Stimulated activated naive B cell treated with anti-CD40 and anti-IgM and Interleukin-4, amounts not matched to agents 10 μg/mL and 1 μg/mL and 100 μg/mL, for 72 hours (primary cell): ENCODE results near the gene MSLN.
A peak's percentile ranks its signal among the peaks of the same experiment; 100 is the strongest.
"Not testable (repeated sequence)": the region's sequence is repeated elsewhere in the genome, so short reads cannot be mapped to it uniquely, and the experiment has no call there.

Experiments used
- ATAC-seq, 2 donors: fragments of 150-1000 bp; cut with Tn5 transposase; replicated peaks; 2 replicates each; pipeline ENCODE4 v1.10.0; 2021; ENCODE audit warnings: moderate library complexity in 1 of 2
- DNase-seq: peaks from one replicate; pipeline ENCODE4 v3.0.0; 2021
- H3K27ac Mint-ChIP-seq: one replicate; pipeline ENCODE4 v1.8.0; 2022; ENCODE audit warnings: mild to moderate bottlenecking, mixed read lengths
- H3K27me3 Mint-ChIP-seq, 2 donors: one replicate each; pipeline ENCODE4 v1.8.0; 2022; ENCODE audit warnings: mixed read lengths in 2 of 2
- H3K36me3 Mint-ChIP-seq, 2 donors: one replicate each; pipeline ENCODE4 v1.8.0; 2022; ENCODE audit warnings: mixed read lengths in 2 of 2, mild to moderate bottlenecking in 1 of 2
- H3K4me1 Mint-ChIP-seq, 2 donors: one replicate each; pipeline ENCODE4 v1.8.0; 2022; ENCODE audit warnings: mixed read lengths in 2 of 2, mild to moderate bottlenecking in 1 of 2
- H3K4me3 Mint-ChIP-seq, 2 donors: one replicate each; pipeline ENCODE4 v1.8.0; 2022; ENCODE audit warnings: mild to moderate bottlenecking in 2 of 2, mixed read lengths in 2 of 2, moderate library complexity in 1 of 2
- H3K9me3 Mint-ChIP-seq, 2 donors: one replicate each; pipeline ENCODE4 v1.8.0; 2022; ENCODE audit warnings: mixed read lengths in 2 of 2, mild to moderate bottlenecking in 1 of 2

MSLN gene

GRCh38 chr16:765488-765865, 4.9 kb downstream of the MSLN start:
- no peaks in the 10 kb centered on the region for H3K36me3 Mint-ChIP-seq
- no peak for ATAC-seq
- no peaks in the 10 kb centered on the region for H3K4me1 Mint-ChIP-seq

GRCh38 chr16:766008-766819, 5.7 kb downstream of the MSLN start:
- no peak overlapping the region for H3K27ac Mint-ChIP-seq
- H3K27me3 Mint-ChIP-seq: peaks cover 6 to 7% of the 10 kb centered on the region in 2 donors
- no peaks in the 10 kb centered on the region for H3K9me3 Mint-ChIP-seq
- no peaks in the 10 kb centered on the region for H3K36me3 Mint-ChIP-seq
- ATAC-seq (no peak), DNase-seq (no peak)
- no peak overlapping the region for H3K4me3 Mint-ChIP-seq
- H3K4me1 Mint-ChIP-seq: no peaks in the 10 kb centered on the region

More at GRCh38 chr16:765488-765865, 4.9 kb downstream of the MSLN start:
- DNase-seq: no peak
- Mint-ChIP-seq H3K9me3 (no peaks in the 10 kb centered on the region), H3K4me3 (no peak overlapping the region), H3K27ac (no peak overlapping the region), H3K27me3 (peaks cover 7 to 12% of the 10 kb centered on the region in 2 donors)

GRCh38 chr16:766820-767640, 6.5 kb downstream of the MSLN start:
- Mint-ChIP-seq H3K36me3 (no peaks in the 10 kb centered on the region), H3K27ac (no peak overlapping the region), H3K4me1 (no peaks in the 10 kb centered on the region), H3K4me3 (no peak overlapping the region), H3K9me3 (no peaks in the 10 kb centered on the region), H3K27me3 (peaks cover 0 to 11% of the 10 kb centered on the region in 2 donors)
- ATAC-seq (no peak), DNase-seq (no peak)

- Mint-ChIP-seq H3K27ac (no peak overlapping the region), H3K4me3 (no peak overlapping the region), H3K9me3 (no peaks in the 10 kb centered on the region), H3K27me3 (peaks cover 0 to 9% of the 10 kb centered on the region in 2 donors), H3K4me1 (no peaks in the 10 kb centered on the region), H3K36me3 (no peaks in the 10 kb centered on the region)
- ATAC-seq: no peak
- no peak for DNase-seq
Observed at GRCh38 chr16:767743-768235, 7.3 kb downstream of the MSLN start.

GRCh38 chr16:768428-768827, 7.9 kb downstream of the MSLN start:
- no peak overlapping the region for H3K4me3 Mint-ChIP-seq
- no peak overlapping the region for H3K27ac Mint-ChIP-seq
- ATAC-seq (no peak), DNase-seq (no peak)
- H3K4me1 Mint-ChIP-seq: no peaks in the 10 kb centered on the region
- peaks cover 0 to 8% of the 10 kb centered on the region in 2 donors for H3K27me3 Mint-ChIP-seq
- H3K36me3 Mint-ChIP-seq: no peaks in the 10 kb centered on the region
- no peaks in the 10 kb centered on the region for H3K9me3 Mint-ChIP-seq

- DNase-seq (no peak), ATAC-seq (no peak)
- no peaks in the 10 kb centered on the region for H3K4me1 Mint-ChIP-seq
- H3K36me3 Mint-ChIP-seq: no peaks in the 10 kb centered on the region
- H3K27me3 Mint-ChIP-seq: peaks cover 0 to 4% of the 10 kb centered on the region in 2 donors
- no peaks in the 10 kb centered on the region for H3K9me3 Mint-ChIP-seq
- no peak overlapping the region for H3K4me3 Mint-ChIP-seq
- H3K27ac Mint-ChIP-seq: peak overlapping the region; percentile 47
Observed at GRCh38 chr16:769184-769784, 8.8 kb downstream of the MSLN start.

GRCh38 chr16:769934-770333, 9.4 kb downstream of the MSLN start:
- H3K27me3 Mint-ChIP-seq: peaks cover 0 to 4% of the 10 kb centered on the region in 2 donors
- no peak overlapping the region for H3K4me3 Mint-ChIP-seq
- H3K4me1 Mint-ChIP-seq: no peaks in the 10 kb centered on the region
- DNase-seq: no peak
- no peaks in the 10 kb centered on the region for H3K9me3 Mint-ChIP-seq
- no peak overlapping the region for H3K27ac Mint-ChIP-seq
- no peak for ATAC-seq
- H3K36me3 Mint-ChIP-seq: no peaks in the 10 kb centered on the region

- no peak for DNase-seq
- H3K27me3 Mint-ChIP-seq: peaks cover 0 to 4% of the 10 kb centered on the region in 2 donors
- H3K4me1 Mint-ChIP-seq: no peaks in the 10 kb centered on the region
- no peak overlapping the region for H3K27ac Mint-ChIP-seq
- no peaks in the 10 kb centered on the region for H3K36me3 Mint-ChIP-seq
- ATAC-seq: no peak
- no peak overlapping the region for H3K4me3 Mint-ChIP-seq
- no peaks in the 10 kb centered on the region for H3K9me3 Mint-ChIP-seq
Observed at GRCh38 chr16:770411-770810, 9.9 kb downstream of the MSLN start.

- no peak for ATAC-seq
- Mint-ChIP-seq H3K9me3 (no peaks in the 10 kb centered on the region), H3K27ac (no peak overlapping the region), H3K4me3 (no peak overlapping the region), H3K27me3 (peaks cover 8 to 11% of the 10 kb centered on the region in 2 donors), H3K4me1 (peaks cover 0 to 2% of the 10 kb centered on the region in 2 donors), H3K36me3 (no peaks in the 10 kb centered on the region)
- no peak for DNase-seq
Observed at GRCh38 chr16:772959-773358, 12.4 kb downstream of the MSLN start.

- ATAC-seq (no peak), DNase-seq (no peak)
- peaks cover 0 to 2% of the 10 kb centered on the region in 2 donors for H3K4me1 Mint-ChIP-seq
- peaks cover 8 to 12% of the 10 kb centered on the region in 2 donors for H3K27me3 Mint-ChIP-seq
- no peaks in the 10 kb centered on the region for H3K9me3 Mint-ChIP-seq
- no peaks in the 10 kb centered on the region for H3K36me3 Mint-ChIP-seq
- H3K27ac Mint-ChIP-seq: no peak overlapping the region
- H3K4me3 Mint-ChIP-seq: no peak overlapping the region
Observed at GRCh38 chr16:774086-775001, 13.8 kb downstream of the MSLN start.

- Mint-ChIP-seq H3K27ac (no peak overlapping the region), H3K4me3 (no peak overlapping the region), H3K9me3 (no peaks in the 10 kb centered on the region), H3K27me3 (peaks cover 9 to 15% of the 10 kb centered on the region in 2 donors), H3K36me3 (no peaks in the 10 kb centered on the region), H3K4me1 (peaks cover 0 to 2% of the 10 kb centered on the region in 2 donors)
- DNase-seq: no peak
- ATAC-seq: no peak
Observed at GRCh38 chr16:775236-775796, 14.8 kb downstream of the MSLN start.

- H3K4me1 Mint-ChIP-seq, H3K9me3 Mint-ChIP-seq, DNase-seq, ATAC-seq, H3K27ac Mint-ChIP-seq, H3K4me3 Mint-ChIP-seq, H3K36me3 Mint-ChIP-seq: not testable (repeated sequence)
- H3K27me3 Mint-ChIP-seq: peaks cover 14 to 21% of the 10 kb centered on the region in 2 donors
Observed at GRCh38 chr16:776298-776697, 15.8 kb downstream of the MSLN start.

GRCh38 chr16:776824-777223, 16.3 kb downstream of the MSLN start:
- Mint-ChIP-seq H3K27me3 (peaks cover 14 to 21% of the 10 kb centered on the region in 2 donors), H3K9me3 (no peaks in the 10 kb centered on the region), H3K27ac (no peak overlapping the region), H3K36me3 (no peaks in the 10 kb centered on the region), H3K4me3 (no peak overlapping the region), H3K4me1 (peaks cover 0 to 2% of the 10 kb centered on the region in 2 donors)
- ATAC-seq (no peak), DNase-seq (no peak)
